Measurements from ENCODE around the gene PCSK6.

DNA sequence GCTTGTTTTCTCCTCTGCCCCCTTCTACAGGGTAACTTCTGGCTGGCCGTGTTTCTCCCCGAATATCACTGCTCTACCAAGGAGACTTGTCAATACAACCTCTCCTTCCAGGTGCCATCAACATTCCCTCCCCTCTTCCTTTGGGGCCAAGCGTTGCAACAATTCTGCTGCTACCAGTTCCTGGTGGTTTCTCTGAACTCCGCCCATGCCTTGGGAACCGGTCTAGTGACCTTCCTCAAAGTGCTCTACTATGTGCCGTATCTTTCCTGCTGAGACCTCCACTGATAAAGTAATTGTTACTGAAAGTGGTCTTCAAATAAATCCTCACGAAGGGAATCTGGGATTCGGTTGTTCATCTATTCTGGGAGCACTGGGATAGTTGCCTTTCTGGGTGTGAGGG is 26.2 kb downstream of the PCSK6 start:
- TF ChIP-seq ZFP30 (CRISPR knock-in tag; IDR thresholded peaks at IDR 0.05) (no peak), ARNTL (CRISPR knock-in tag; IDR thresholded peaks at IDR 0.05; ENCODE audit: borderline replicate concordance, low read depth) (no peak), ZFP3 (CRISPR knock-in tag; IDR thresholded peaks at IDR 0.05) (no peak), TCF4 (CRISPR knock-in tag; IDR thresholded peaks at IDR 0.05; ENCODE audit: borderline replicate concordance) (no peak), POU6F1 (CRISPR knock-in tag; IDR thresholded peaks at IDR 0.05; ENCODE audit: borderline replicate concordance, low read depth) (no peak), ISL1 (CRISPR knock-in tag; IDR thresholded peaks at IDR 0.05) (no peak), OSR1 (CRISPR knock-in tag; IDR thresholded peaks at IDR 0.05) (no peak), PPARA (CRISPR knock-in tag; IDR thresholded peaks at IDR 0.05; ENCODE audit: borderline replicate concordance) (no peak)
- TF ChIP-seq, protein P1, sequence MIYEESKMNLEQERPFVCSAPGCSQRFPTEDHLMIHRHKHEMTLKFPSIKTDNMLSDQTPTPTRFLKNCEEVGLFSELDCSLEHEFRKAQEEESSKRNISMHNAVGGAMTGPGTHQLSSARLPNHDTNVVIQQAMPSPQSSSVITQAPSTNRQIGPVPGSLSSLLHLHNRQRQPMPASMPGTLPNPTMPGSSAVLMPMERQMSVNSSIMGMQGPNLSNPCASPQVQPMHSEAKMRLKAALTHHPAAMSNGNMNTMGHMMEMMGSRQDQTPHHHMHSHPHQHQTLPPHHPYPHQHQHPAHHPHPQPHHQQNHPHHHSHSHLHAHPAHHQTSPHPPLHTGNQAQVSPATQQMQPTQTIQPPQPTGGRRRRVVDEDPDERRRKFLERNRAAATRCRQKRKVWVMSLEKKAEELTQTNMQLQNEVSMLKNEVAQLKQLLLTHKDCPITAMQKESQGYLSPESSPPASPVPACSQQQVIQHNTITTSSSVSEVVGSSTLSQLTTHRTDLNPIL (CRISPR knock-in tag; IDR thresholded peaks at IDR 0.05; ENCODE audit: low read depth): no peak
- TF ChIP-seq, protein P2, sequence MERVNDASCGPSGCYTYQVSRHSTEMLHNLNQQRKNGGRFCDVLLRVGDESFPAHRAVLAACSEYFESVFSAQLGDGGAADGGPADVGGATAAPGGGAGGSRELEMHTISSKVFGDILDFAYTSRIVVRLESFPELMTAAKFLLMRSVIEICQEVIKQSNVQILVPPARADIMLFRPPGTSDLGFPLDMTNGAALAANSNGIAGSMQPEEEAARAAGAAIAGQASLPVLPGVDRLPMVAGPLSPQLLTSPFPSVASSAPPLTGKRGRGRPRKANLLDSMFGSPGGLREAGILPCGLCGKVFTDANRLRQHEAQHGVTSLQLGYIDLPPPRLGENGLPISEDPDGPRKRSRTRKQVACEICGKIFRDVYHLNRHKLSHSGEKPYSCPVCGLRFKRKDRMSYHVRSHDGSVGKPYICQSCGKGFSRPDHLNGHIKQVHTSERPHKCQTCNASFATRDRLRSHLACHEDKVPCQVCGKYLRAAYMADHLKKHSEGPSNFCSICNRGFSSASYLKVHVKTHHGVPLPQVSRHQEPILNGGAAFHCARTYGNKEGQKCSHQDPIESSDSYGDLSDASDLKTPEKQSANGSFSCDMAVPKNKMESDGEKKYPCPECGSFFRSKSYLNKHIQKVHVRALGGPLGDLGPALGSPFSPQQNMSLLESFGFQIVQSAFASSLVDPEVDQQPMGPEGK (CRISPR knock-in tag; IDR thresholded peaks at IDR 0.05; ENCODE audit: borderline replicate concordance): no peak

Measured in SK-N-SH treated with all-trans-retinoic acid at 6 μM for 48 hours (cell line).